ENCODE results near the gene TLR6. TPM values are rescaled to one million over a fixed set of nuclear protein-coding genes. Genes with fewer than 3 reads are reported as not detected.
A peak's percentile ranks its signal among the peaks of the same experiment; 100 is the strongest.

The TLR6 gene
- polyA plus RNA-seq, 3 donors, result 0.58 to 0.74 (median 0.61) TPM

DNA sequence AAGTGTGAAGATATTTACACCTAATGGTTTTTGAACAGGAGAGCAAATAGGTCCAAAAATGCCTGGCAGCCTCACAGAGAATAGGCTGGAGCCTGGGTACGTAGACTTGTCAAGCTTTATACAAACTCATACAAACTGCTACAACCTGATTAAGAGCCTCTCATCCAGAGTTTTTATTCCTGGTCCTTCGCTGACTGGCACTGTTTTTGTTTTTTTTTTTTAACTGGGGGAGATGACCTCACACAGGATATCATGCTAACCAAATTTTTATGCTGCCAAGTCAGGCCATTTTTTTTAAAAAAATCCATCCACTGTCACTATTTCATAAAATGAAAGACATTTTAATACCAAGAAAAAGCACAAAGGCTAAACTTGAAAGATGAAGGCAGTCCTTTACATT is 12.9 kb upstream of the TLR6 start:
- no peak for DNase-seq (ENCODE audit: low read depth in 3 of 3, low spot score in 2 of 3)

GRCh38 chr4:38868059-38868960 is 11.7 kb upstream of the TLR6 start:
- DNase-seq (ENCODE audit: low read depth in 3 of 3, low spot score in 2 of 3), result peak; percentile 12 to 18 (median 13)

GRCh38 chr4:38867478-38868058 is 11.0 kb upstream of the TLR6 start, which contains the start of gene FAM114A1:
Gene FAM114A1 (plus strand): TSS chr4:38867806. CDS start chr4:38878079, 10,273 bp downstream.
- peak; percentile 6 to 60 (median 56) for DNase-seq (ENCODE audit: low read depth in 3 of 3, low spot score in 2 of 3)

GRCh38 chr4:38866973-38867477 is 10.4 kb upstream of the TLR6 start:
- DNase-seq (ENCODE audit: low read depth in 3 of 3, low spot score in 2 of 3), result peak in 1 of 3 donors; percentile 36

DNA sequence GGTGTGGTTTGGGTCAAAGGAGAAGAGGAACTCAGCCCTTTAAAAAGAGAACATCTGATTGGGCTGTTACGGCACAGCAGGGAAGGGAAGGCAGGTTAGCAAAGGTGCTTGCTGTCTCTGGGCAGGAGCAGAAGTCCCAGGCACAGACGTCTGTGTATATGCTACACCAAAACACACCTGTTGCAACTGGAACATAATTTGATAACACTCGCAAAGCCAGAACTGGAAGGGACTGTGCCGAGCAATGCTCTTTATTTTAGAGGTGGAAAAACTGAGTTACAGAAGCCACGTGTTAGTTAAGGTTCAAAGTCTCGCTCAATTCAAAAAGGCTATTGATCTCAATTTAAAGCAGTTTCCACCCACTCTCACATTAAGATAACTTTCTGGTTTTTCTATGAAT is 8.8 kb upstream of the TLR6 start:
- no peak for DNase-seq (ENCODE audit: low read depth in 3 of 3, low spot score in 2 of 3)

GRCh38 chr4:38861791-38862190 is 5.2 kb upstream of the TLR6 start:
- no peak for DNase-seq (ENCODE audit: low read depth in 3 of 3, low spot score in 2 of 3)

DNA sequence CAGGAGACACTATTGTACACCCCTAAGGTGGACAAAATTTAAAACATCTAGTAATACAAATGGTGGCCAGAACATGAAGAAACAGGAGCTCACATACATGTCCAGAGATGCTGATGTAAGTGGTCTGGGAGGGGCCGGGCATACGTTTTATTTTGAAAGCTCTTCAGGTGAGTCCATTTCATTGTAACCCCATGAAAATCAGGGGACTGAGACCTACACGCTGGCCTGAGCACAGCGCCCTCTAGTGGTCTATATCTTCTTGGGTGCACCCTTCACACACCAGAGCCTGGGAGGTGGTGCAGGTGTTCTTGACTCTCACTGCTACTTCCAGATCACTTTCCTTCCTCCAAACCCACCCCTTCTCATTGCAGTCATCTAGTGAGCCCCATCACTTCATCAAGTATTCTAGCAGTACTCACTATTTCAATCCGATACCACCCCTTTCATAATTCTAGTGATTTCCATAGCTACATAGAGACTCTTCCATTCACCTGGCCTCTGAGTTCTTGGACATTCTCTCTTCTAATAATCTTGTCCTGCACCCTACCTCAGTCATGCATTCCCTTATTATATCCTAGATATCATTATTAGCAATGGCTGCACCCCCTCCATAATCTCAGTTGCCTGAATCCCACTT is 4.3 kb upstream of the TLR6 start:
- no peak for DNase-seq (ENCODE audit: low read depth in 3 of 3, low spot score in 2 of 3)

DNA sequence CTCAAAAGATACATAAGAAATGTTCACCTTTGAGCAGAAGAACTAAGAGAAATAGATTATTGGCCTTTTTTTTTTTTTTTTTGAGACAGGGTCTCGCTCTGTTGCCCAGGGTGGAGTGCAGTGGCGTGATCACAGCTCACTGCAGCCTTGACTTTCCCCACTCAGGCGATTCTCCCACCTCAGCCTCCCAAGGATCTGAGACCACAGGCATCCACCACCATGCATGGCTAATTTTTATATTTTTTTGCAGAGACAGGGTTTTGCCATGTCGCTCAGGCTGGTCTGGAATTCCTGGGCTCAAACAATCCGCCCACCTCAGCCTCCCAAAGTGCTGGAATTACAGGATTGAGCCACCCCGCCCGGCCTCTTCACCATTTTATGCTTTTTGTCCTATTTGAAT is 2.9 kb upstream of the TLR6 start:
- DNase-seq (ENCODE audit: low read depth in 3 of 3, low spot score in 2 of 3), result no peak

DNA sequence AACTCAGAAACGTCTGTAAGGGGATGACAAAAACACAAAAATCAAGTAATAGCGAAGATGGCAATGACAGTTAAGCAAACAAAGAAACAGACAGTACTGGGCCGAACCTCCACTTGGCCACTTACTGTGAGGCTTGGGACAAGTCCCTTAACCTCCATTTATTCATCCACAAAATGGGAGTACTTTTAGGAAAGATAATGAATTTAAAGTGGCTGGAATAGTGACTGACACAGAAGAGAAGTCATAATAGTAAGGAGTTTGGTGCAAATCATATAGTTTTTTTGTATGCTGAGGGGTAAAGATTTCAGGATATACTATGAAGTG is 1.4 kb upstream of the TLR6 start:
- DNase-seq (ENCODE audit: low read depth in 3 of 3, low spot score in 2 of 3), result no peak

- DNase-seq (ENCODE audit: low read depth in 3 of 3, low spot score in 2 of 3), result no peak
These were observed 908 bp upstream of the TLR6 start for GRCh38 chr4:38857354-38858096.

- no peak for DNase-seq (ENCODE audit: low read depth in 3 of 3, low spot score in 2 of 3)
These were observed 571 bp downstream of the TLR6 start for GRCh38 chr4:38856046-38856445.

GRCh38 chr4:38855466-38855865 is 1.2 kb downstream of the TLR6 start:
- no peak for DNase-seq (ENCODE audit: low read depth in 3 of 3, low spot score in 2 of 3)

- DNase-seq (ENCODE audit: low read depth in 3 of 3, low spot score in 2 of 3), result no peak
These were observed 10.6 kb downstream of the TLR6 start for GRCh38 chr4:38846015-38846414.

DNA sequence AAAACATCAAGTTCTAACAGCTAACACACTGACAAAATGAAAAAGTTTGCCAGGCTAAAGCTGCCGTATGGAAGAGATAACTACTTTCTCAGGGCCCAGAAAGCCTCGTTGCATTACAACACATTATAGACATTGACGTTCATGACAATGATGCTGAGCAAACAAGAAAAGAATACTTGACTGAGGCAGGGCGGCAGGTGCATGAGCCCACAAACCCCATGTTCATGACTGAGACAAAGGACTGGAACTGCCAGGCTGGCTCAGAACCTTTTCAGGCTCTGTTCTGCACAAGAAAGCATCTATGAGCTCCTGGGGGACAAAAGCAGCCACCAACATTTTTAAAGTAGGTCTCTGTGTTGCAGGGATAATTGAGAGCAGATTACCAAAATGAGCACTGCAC is 13.6 kb downstream of the TLR6 start:
- no peak for DNase-seq (ENCODE audit: low read depth in 3 of 3, low spot score in 2 of 3)

- no peak for DNase-seq (ENCODE audit: low read depth in 3 of 3, low spot score in 2 of 3)
These were observed 18.8 kb downstream of the TLR6 start for GRCh38 chr4:38837849-38838248.

GRCh38 chr4:38837334-38837733 is 19.3 kb downstream of the TLR6 start:
- DNase-seq (ENCODE audit: low read depth in 3 of 3, low spot score in 2 of 3), result no peak

DNA sequence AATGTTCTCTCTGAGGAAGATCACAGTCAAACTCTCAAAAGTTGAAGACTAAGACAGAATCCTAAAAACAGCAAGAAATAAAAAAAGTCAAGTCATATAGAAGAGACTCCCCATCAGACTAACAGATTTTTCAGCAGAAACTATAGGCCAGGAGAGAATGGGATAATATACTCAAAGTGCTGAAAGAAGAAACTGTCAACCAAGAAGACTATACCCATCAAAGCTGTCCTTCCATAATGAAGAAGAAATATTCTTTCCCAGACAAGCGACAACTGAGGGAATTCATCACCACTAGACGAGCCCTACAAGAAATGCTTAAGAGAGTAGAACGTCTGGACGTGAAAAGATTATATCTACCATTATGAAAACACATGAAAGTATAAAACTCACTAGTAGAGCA is 22.0 kb downstream of the TLR6 start:
- no peak for DNase-seq (ENCODE audit: low read depth in 3 of 3, low spot score in 2 of 3)

GRCh38 chr4:38832624-38833528 is 23.7 kb downstream of the TLR6 start:
- no peak for DNase-seq (ENCODE audit: low read depth in 3 of 3, low spot score in 2 of 3)

DNA sequence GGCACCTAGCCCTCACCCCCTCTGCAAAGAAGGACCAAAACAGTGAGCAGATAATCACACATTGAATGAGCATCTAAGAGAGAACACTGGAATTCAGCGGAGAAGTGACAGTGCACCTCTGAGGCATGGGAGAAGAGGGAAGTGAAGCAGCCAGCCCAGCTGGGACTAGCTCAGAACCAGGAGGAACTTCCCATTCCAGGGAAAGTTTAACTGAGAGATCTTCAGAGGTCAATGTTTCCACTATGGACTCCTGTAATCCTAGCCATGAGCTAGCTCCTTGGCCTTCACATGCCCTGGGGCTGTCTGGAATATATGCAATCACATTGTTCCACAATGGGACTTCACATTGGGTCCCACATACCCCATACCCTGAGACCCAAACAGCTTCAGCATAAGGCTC is 24.4 kb downstream of the TLR6 start:
- no peak for DNase-seq (ENCODE audit: low read depth in 3 of 3, low spot score in 2 of 3)

DNA sequence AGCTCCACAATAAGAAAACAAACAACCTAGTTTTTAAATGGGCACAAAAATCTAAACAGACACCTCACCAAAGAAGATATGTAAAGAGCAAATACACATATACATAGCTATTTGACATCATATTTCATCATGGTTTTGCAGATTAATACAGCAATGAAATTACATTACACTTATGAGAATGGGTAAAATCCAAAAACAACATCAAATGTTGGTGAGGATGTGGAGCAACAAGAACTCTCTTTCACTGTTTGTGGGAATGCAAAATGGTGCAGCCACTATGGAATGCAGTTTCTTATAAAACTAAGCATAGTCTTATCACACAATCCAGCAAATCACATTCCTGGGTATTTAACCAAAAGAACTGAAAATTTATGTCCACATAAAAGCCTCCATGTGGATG is 25.0 kb downstream of the TLR6 start:
- DNase-seq (ENCODE audit: low read depth in 3 of 3, low spot score in 2 of 3), result no peak
